HepG2 (cell line): ENCODE results near the gene ATG5. TPM values are rescaled to one million over a fixed set of nuclear protein-coding genes. Genes with fewer than 3 reads are reported as not detected.

Source experiments
- ADNP ChIP-seq: sonication (generic); formaldehyde crosslinking; IDR thresholded peaks from 2 replicates; pipeline ENCODE4 v1.4.0; 2020; ENCODE audit warnings: missing genetic modification reagents
- KLF6 ChIP-seq: IDR thresholded peaks from 2 replicates; pipeline ENCODE4 v1.8.0; 2016; ENCODE audit warnings: missing biosample characterization, missing genetic modification reagents
- NFRKB ChIP-seq: fragments of 450-650 bp; IDR thresholded peaks from 2 replicates; pipeline ENCODE4 v1.6.1; 2017
- SETDB1 ChIP-seq: sonication (generic); formaldehyde crosslinking; IDR thresholded peaks from 2 replicates; pipeline ENCODE4 v1.5.1; 2020; ENCODE audit warnings: missing genetic modification reagents, mild to moderate bottlenecking, borderline replicate concordance
- TAF1 ChIP-seq: sonication (generic); formaldehyde crosslinking; IDR thresholded peaks from 2 replicates; pipeline ENCODE4 v1.4.0; 2020; ENCODE audit warnings: missing genetic modification reagents
- ZFP37 ChIP-seq: sonication (generic); formaldehyde crosslinking; IDR thresholded peaks from 2 replicates; pipeline ENCODE4 v1.4.0; 2020; ENCODE audit warnings: missing genetic modification reagents, borderline replicate concordance
- polyA plus RNA-seq, 8 experiments: library from polyadenylated mRNA; depleted of rRNA in 3 of 8; stranded (reverse) in 7 of 8; unstranded in 1 of 8; fragments of >200 nt; fragmentation: Illumina TruSeq in 4 of 8; extraction: Trizol in 4 of 8; gene quantifications; 2 replicates each; pipeline versions ENCODE4 v1.2.1 to v1.2.3, GENCODE V29; 2011 to 2016; ENCODE audit warnings: low read depth in 4 of 8, missing spikeins in 1 of 8, mixed read lengths in 1 of 8; ENCODE audit not compliant: insufficient read depth in 1 of 8
- total RNA-seq, 5 experiments: library from RNA; depleted of rRNA; stranded (reverse); fragments of >200 nt; fragmentation: Illumina TruSeq; extraction: Trizol; gene quantifications; 2 replicates each; pipeline ENCODE4 v1.2.3, GENCODE V29; 2016; ENCODE audit warnings: low read depth in 1 of 5
- TF ChIP-seq, protein P1 (sequence below): fragments of 450-650 bp; IDR thresholded peaks from 2 replicates; pipeline ENCODE4 v1.6.1; 2017; ENCODE audit warnings: mild to moderate bottlenecking
- TF ChIP-seq, protein P2 (sequence below): sonication (generic); formaldehyde crosslinking; IDR thresholded peaks from 2 replicates; pipeline ENCODE4 v1.5.1; 2020; ENCODE audit warnings: mild to moderate bottlenecking, missing genetic modification reagents, borderline replicate concordance

ATG5 gene
- total and polyA plus RNA-seq, 2 of the 13 experiments (the other 11 are each of a cell fraction or from before 2014, with no cell fraction given): 21.3 to 48.0 TPM

GRCh38 chr6:106165885-106166485 is 159.6 kb downstream of the ATG5 start (continued):
- TF ChIP-seq ADNP (CRISPR knock-in tag) (no peak), KLF6 (CRISPR knock-in tag) (no peak), TAF1 (CRISPR knock-in tag) (no peak), ZFP37 (no peak), SETDB1 (no peak), NFRKB (no peak)
- TF ChIP-seq, protein P1, sequence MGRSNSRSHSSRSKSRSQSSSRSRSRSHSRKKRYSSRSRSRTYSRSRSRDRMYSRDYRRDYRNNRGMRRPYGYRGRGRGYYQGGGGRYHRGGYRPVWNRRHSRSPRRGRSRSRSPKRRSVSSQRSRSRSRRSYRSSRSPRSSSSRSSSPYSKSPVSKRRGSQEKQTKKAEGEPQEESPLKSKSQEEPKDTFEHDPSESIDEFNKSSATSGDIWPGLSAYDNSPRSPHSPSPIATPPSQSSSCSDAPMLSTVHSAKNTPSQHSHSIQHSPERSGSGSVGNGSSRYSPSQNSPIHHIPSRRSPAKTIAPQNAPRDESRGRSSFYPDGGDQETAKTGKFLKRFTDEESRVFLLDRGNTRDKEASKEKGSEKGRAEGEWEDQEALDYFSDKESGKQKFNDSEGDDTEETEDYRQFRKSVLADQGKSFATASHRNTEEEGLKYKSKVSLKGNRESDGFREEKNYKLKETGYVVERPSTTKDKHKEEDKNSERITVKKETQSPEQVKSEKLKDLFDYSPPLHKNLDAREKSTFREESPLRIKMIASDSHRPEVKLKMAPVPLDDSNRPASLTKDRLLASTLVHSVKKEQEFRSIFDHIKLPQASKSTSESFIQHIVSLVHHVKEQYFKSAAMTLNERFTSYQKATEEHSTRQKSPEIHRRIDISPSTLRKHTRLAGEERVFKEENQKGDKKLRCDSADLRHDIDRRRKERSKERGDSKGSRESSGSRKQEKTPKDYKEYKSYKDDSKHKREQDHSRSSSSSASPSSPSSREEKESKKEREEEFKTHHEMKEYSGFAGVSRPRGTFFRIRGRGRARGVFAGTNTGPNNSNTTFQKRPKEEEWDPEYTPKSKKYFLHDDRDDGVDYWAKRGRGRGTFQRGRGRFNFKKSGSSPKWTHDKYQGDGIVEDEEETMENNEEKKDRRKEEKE: no peak
- TF ChIP-seq, protein P2, sequence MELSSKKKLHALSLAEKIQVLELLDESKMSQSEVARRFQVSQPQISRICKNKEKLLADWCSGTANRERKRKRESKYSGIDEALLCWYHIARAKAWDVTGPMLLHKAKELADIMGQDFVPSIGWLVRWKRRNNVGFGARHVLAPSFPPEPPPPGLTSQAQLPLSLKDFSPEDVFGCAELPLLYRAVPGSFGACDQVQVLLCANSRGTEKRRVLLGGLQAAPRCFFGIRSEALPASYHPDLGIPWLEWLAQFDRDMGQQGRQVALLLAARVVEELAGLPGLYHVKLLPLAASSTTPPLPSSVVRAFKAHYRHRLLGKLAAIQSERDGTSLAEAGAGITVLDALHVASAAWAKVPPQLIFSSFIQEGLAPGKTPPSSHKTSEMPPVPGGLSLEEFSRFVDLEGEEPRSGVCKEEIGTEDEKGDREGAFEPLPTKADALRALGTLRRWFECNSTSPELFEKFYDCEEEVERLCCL (CRISPR knock-in tag): no peak
